Keratinocyte (primary cell): ENCODE measurements around the gene UBE2V1. TPM values are rescaled to one million over a fixed set of nuclear protein-coding genes. Genes with fewer than 3 reads are reported as not detected.

Experiments
- DNase-seq: peaks from one replicate; pipeline ENCODE4 v3.0.0-alpha.2; 2011; ENCODE audit warnings: low read depth, missing footprints, low spot score
- FAIRE-seq: peaks from 2 replicates; lab custom pipeline; 2011; peaks lifted over from hg19 to GRCh38; lab: Jason Lieb, UNC
- H2AFZ ChIP-seq: 2 replicates; pipeline ENCODE4 v1.6.0; 2012; ENCODE audit warnings: low read length, control low read depth, inconsistent platforms; ENCODE audit not compliant: control insufficient read depth
- H3K27ac ChIP-seq: 2 replicates; pipeline ENCODE4 v1.5.1; 2011; ENCODE audit warnings: low read length; ENCODE audit not compliant: control insufficient read depth, insufficient read depth
- H3K27me3 ChIP-seq: 3 replicates; pipeline ENCODE4 v1.6.0; 2011; ENCODE audit warnings: low read length; ENCODE audit not compliant: control insufficient read depth, insufficient read depth; ENCODE audit errors: extremely low read depth
- H3K36me3 ChIP-seq, 2 experiments: 2 replicates in 1 of 2; 3 replicates in 1 of 2; pipeline ENCODE4 v1.5.1; 2011; ENCODE audit warnings: low read length in 2 of 2, mild to moderate bottlenecking in 1 of 2; ENCODE audit not compliant: control insufficient read depth in 2 of 2, insufficient read depth in 2 of 2; ENCODE audit errors: extremely low read depth in 1 of 2
- H3K4me1 ChIP-seq: 3 replicates; pipeline ENCODE4 v1.5.1; 2011; ENCODE audit warnings: low read length; ENCODE audit not compliant: control insufficient read depth, insufficient read depth; ENCODE audit errors: extremely low read depth
- H3K4me2 ChIP-seq: 3 replicates; pipeline ENCODE4 v1.6.0; 2011; ENCODE audit warnings: low read depth, low read length; ENCODE audit not compliant: control insufficient read depth, insufficient read depth; ENCODE audit errors: extremely low read depth
- H3K4me3 ChIP-seq, 3 experiments: fragments of 200-600 bp in 1 of 3; sonication (generic) in 1 of 3; 2 replicates in 2 of 3; 3 replicates in 1 of 3; pipeline ENCODE4 v1.5.1; 2011 to 2016; ENCODE audit warnings: low read length in 3 of 3, mild to moderate bottlenecking in 3 of 3, control low read depth in 2 of 3, inconsistent platforms in 1 of 3, low read depth in 1 of 3, mixed read lengths in 1 of 3, mixed run types in 1 of 3, moderate library complexity in 1 of 3; ENCODE audit not compliant: control insufficient read depth in 2 of 3, insufficient read depth in 2 of 3; ENCODE audit errors: extremely low read depth in 1 of 3
- H3K79me2 ChIP-seq: 2 replicates; pipeline ENCODE4 v1.6.0; 2012; ENCODE audit warnings: low read length; ENCODE audit not compliant: control insufficient read depth, insufficient read depth
- H3K9ac ChIP-seq: 3 replicates; pipeline ENCODE4 v1.6.0; 2011; ENCODE audit warnings: low read length; ENCODE audit not compliant: control insufficient read depth, insufficient read depth; ENCODE audit errors: extremely low read depth
- H3K9me1 ChIP-seq: 3 replicates; pipeline ENCODE4 v1.6.0; 2011; ENCODE audit warnings: low read length; ENCODE audit not compliant: control insufficient read depth, insufficient read depth; ENCODE audit errors: extremely low read depth
- H3K9me3 ChIP-seq: 2 replicates; pipeline ENCODE4 v1.5.1; 2012; ENCODE audit warnings: low read depth, low read length; ENCODE audit not compliant: control insufficient read depth
- H4K20me1 ChIP-seq: 3 replicates; pipeline ENCODE4 v1.6.0; 2011; ENCODE audit warnings: low read length; ENCODE audit not compliant: control insufficient read depth, insufficient read depth; ENCODE audit errors: extremely low read depth
- CTCF ChIP-seq, 3 experiments: IDR thresholded peaks in 1 of 3; conservative IDR thresholded peaks in 1 of 3; optimal IDR thresholded peaks in 1 of 3; 2 replicates in 2 of 3; 3 replicates in 1 of 3; pipeline versions ENCODE3 to v1.5.1; 2011; ENCODE audit warnings: low read length in 3 of 3, mild to moderate bottlenecking in 3 of 3, moderate library complexity in 2 of 3, control low read depth in 1 of 3, inconsistent platforms in 1 of 3; ENCODE audit not compliant: insufficient read depth in 2 of 3; ENCODE audit errors: extremely low read depth in 1 of 3
- EZH2 ChIP-seq: IDR thresholded peaks from one replicate; pipeline ENCODE4 v1.6.1; 2012; ENCODE audit warnings: inconsistent platforms, mild to moderate bottlenecking, low read length, moderate library complexity
- dilution Hi-C: fragments of 300-500 bp; cut with MboI; formaldehyde crosslinking; loops from one replicate; pipeline ENCODE4 v1.7.0; 2020; ENCODE audit warnings: low sequenced_read_pairs; ENCODE audit not compliant: extremely low pct_ligation_motif_present
- polyA plus RNA-seq, 5 experiments: library from polyadenylated mRNA; depleted of rRNA in 3 of 5; stranded (reverse) in 3 of 5; stranded (forward) in 1 of 5; unstranded in 1 of 5; fragments of >200 nt; gene quantifications; 1 replicate in 1 of 5; 2 replicates in 3 of 5; 3 replicates in 1 of 5; pipeline versions ENCODE4 v1.2.1 to v1.2.3, GENCODE V29; 2011 to 2012; ENCODE audit warnings: missing spikeins in 2 of 5, low read depth in 1 of 5, low replicate concordance in 1 of 5

The UBE2V1 gene
- polyA plus RNA-seq, 1 donor (not counting 4 experiments of a cell fraction or from before 2014, with no cell fraction given): 117 TPM

- Histone ChIP-seq H3K79me2 (peaks cover 87% of the 10 kb centered on the region), H3K4me3 (no peak overlapping the region), H3K4me1 (peaks cover 20% of the 10 kb centered on the region), H3K4me2 (no peak overlapping the region), H3K27ac (no peak overlapping the region), H3K9me3 (no peaks in the 10 kb centered on the region), H3K27me3 (no peaks in the 10 kb centered on the region), H3K9me1 (peaks cover 8% of the 10 kb centered on the region), H3K36me3 (peaks cover 16 to 26% of the 10 kb centered on the region in 2 experiments), H2AFZ (no peak overlapping the region), H4K20me1 (peaks cover 34% of the 10 kb centered on the region), H3K9ac (no peak overlapping the region)
- FAIRE-seq (no peak), DNase-seq (no peak)
- TF ChIP-seq EZH2: no peak
- TF ChIP-seq CTCF (optimal IDR thresholded peaks at IDR 0.05 in 1 of 3, IDR thresholded peaks at IDR 0.05 in 1 of 3, conservative IDR thresholded peaks at IDR 0.05 in 1 of 3; ENCODE audit: extremely low read depth in 1 of 3, insufficient read depth in 2 of 3, low read length in 3 of 3): no peak
- dilution Hi-C loops: no loop called here
Observed at GRCh38 chr20:50099565-50099991, 13.4 kb downstream of the UBE2V1 start.

GRCh38 chr20:50099113-50099512 lies 13.8 kb downstream of the UBE2V1 start:
- no peak for FAIRE-seq
- Histone ChIP-seq H3K36me3 (peaks cover 18 to 26% of the 10 kb centered on the region in 2 experiments), H3K4me2 (no peak overlapping the region), H3K27ac (no peak overlapping the region), H3K4me3 (no peak overlapping the region), H3K27me3 (no peaks in the 10 kb centered on the region), H3K9me3 (no peaks in the 10 kb centered on the region), H3K9me1 (peaks cover 8% of the 10 kb centered on the region), H2AFZ (no peak overlapping the region), H4K20me1 (peaks cover 34% of the 10 kb centered on the region), H3K4me1 (peaks cover 20% of the 10 kb centered on the region), H3K79me2 (peaks cover 90% of the 10 kb centered on the region), H3K9ac (no peak overlapping the region)
- TF ChIP-seq CTCF (optimal IDR thresholded peaks at IDR 0.05 in 1 of 3, IDR thresholded peaks at IDR 0.05 in 1 of 3, conservative IDR thresholded peaks at IDR 0.05 in 1 of 3; ENCODE audit: extremely low read depth in 1 of 3, insufficient read depth in 2 of 3, low read length in 3 of 3): no peak
- TF ChIP-seq EZH2: no peak
- DNase-seq: no peak
- dilution Hi-C loops: no loop called here
